Mesenchymal stem cell (in vitro differentiated cells and primary cell): Measurements from ENCODE around the gene IL16.
A peak's percentile ranks its signal among the peaks of the same experiment; 100 is the strongest.

Experiments used
- DNase-seq: peaks from one replicate; pipeline ENCODE4 v3.0.0-alpha.2; 2013
- H2AFZ ChIP-seq: one replicate; pipeline ENCODE4 v1.6.1; 2013; ENCODE audit warnings: low read depth, mild to moderate bottlenecking, control low read depth, inconsistent platforms, low read length, moderate library complexity
- H2AK5ac ChIP-seq: 2 replicates; pipeline ENCODE4 v1.6.1; 2013; ENCODE audit warnings: low read length, moderate library complexity, mild to moderate bottlenecking, inconsistent platforms; ENCODE audit not compliant: severe bottlenecking
- H2BK120ac ChIP-seq: one replicate; pipeline ENCODE4 v1.6.1; 2013; ENCODE audit warnings: low read depth, mild to moderate bottlenecking, inconsistent platforms, low read length, moderate library complexity
- H2BK12ac ChIP-seq, 2 experiments: one replicate each; pipeline ENCODE4 v1.6.1; 2013; ENCODE audit warnings: inconsistent platforms in 2 of 2, low read length in 2 of 2, mild to moderate bottlenecking in 2 of 2, moderate library complexity in 2 of 2, control low read depth in 1 of 2
- H2BK15ac ChIP-seq: one replicate; pipeline ENCODE4 v1.6.1; 2013; ENCODE audit warnings: mild to moderate bottlenecking, low read depth, inconsistent platforms; ENCODE audit not compliant: poor library complexity, severe bottlenecking
- H2BK5ac ChIP-seq: 2 replicates; pipeline ENCODE4 v1.6.1; 2013; ENCODE audit warnings: low read depth, mild to moderate bottlenecking, low read length, control low read depth, inconsistent platforms; ENCODE audit not compliant: poor library complexity, severe bottlenecking
- H3K14ac ChIP-seq, 2 experiments: one replicate each; pipeline ENCODE4 v1.6.1; 2013; ENCODE audit warnings: inconsistent platforms in 2 of 2, low read length in 2 of 2, control low read depth in 1 of 2, mild to moderate bottlenecking in 1 of 2, moderate library complexity in 1 of 2
- H3K18ac ChIP-seq, 2 experiments: one replicate each; pipeline ENCODE4 v1.6.1; 2013; ENCODE audit warnings: inconsistent platforms in 2 of 2, low read length in 2 of 2, control low read depth in 1 of 2, low read depth in 1 of 2, mild to moderate bottlenecking in 1 of 2
- H3K23ac ChIP-seq, 2 experiments: one replicate each; pipeline ENCODE4 v1.6.1; 2013; ENCODE audit warnings: inconsistent platforms in 2 of 2, low read length in 2 of 2, mild to moderate bottlenecking in 2 of 2, moderate library complexity in 2 of 2, control low read depth in 1 of 2
- H3K27ac ChIP-seq: 2 replicates; pipeline ENCODE4 v1.5.1; 2013; ENCODE audit warnings: mild to moderate bottlenecking, moderate library complexity, low read length, control low read depth, inconsistent platforms; ENCODE audit not compliant: poor library complexity, severe bottlenecking
- H3K27me3 ChIP-seq, 2 experiments: 2 replicates each; pipeline versions ENCODE4 v1.6.1 to v1.7.0; 2013; ENCODE audit warnings: low read length in 2 of 2, mild to moderate bottlenecking in 2 of 2, moderate library complexity in 2 of 2, control low read depth in 1 of 2, inconsistent platforms in 1 of 2; ENCODE audit not compliant: control insufficient read depth in 1 of 2, insufficient read depth in 1 of 2
- H3K36me3 ChIP-seq, 2 experiments: 2 replicates each; pipeline versions ENCODE4 v1.6.1 to v1.7.0; 2013; ENCODE audit warnings: low read length in 2 of 2, control low read depth in 1 of 2, inconsistent platforms in 1 of 2, low read depth in 1 of 2, mild to moderate bottlenecking in 1 of 2; ENCODE audit not compliant: insufficient read depth in 2 of 2, control insufficient read depth in 1 of 2
- H3K4ac ChIP-seq, 2 experiments: one replicate each; pipeline ENCODE4 v1.6.1; 2013; ENCODE audit warnings: inconsistent platforms in 2 of 2, low read length in 2 of 2, mild to moderate bottlenecking in 2 of 2, moderate library complexity in 2 of 2, control low read depth in 1 of 2, low read depth in 1 of 2
- H3K4me1 ChIP-seq: 2 replicates; pipeline ENCODE4 v1.6.1; 2013; ENCODE audit warnings: low read depth, low read length, control low read depth; ENCODE audit not compliant: control insufficient read depth, insufficient read depth
- H3K4me2 ChIP-seq: 2 replicates; pipeline ENCODE4 v1.6.1; 2013; ENCODE audit warnings: low read length, mild to moderate bottlenecking, inconsistent platforms; ENCODE audit not compliant: poor library complexity, severe bottlenecking
- H3K4me3 ChIP-seq, 2 experiments: 2 replicates each; pipeline versions ENCODE4 v1.5.1 to v1.7.0; 2013; ENCODE audit warnings: low read length in 2 of 2, mild to moderate bottlenecking in 2 of 2, control low read depth in 1 of 2, low read depth in 1 of 2; ENCODE audit not compliant: insufficient read depth in 1 of 2
- H3K79me1 ChIP-seq: replicated peaks from 2 replicates; pipeline ENCODE4 v1.6.1; 2013; ENCODE audit warnings: mild to moderate bottlenecking, control low read depth, low read length, inconsistent platforms; ENCODE audit not compliant: poor library complexity, severe bottlenecking
- H3K9ac ChIP-seq: 2 replicates; pipeline ENCODE4 v1.7.0; 2013; ENCODE audit warnings: mild to moderate bottlenecking, low read length, moderate library complexity
- H3K9me3 ChIP-seq: 2 replicates; pipeline ENCODE4 v1.7.0; 2013; ENCODE audit warnings: mild to moderate bottlenecking, low read length; ENCODE audit not compliant: control insufficient read depth
- H4K8ac ChIP-seq: one replicate; pipeline ENCODE4 v1.6.1; 2013; ENCODE audit warnings: inconsistent platforms, mild to moderate bottlenecking, low read length, moderate library complexity
- H4K91ac ChIP-seq: one replicate; pipeline ENCODE4 v1.6.1; 2013; ENCODE audit warnings: mild to moderate bottlenecking, low read length, inconsistent platforms
- WGBS: methylation state at CpG from one replicate; pipeline ENCODE4 v1.1.7; 2013; ENCODE audit warnings: mixed read lengths; 5-methylcytosine and 5-hydroxymethylcytosine counted together

The IL16 gene

DNA sequence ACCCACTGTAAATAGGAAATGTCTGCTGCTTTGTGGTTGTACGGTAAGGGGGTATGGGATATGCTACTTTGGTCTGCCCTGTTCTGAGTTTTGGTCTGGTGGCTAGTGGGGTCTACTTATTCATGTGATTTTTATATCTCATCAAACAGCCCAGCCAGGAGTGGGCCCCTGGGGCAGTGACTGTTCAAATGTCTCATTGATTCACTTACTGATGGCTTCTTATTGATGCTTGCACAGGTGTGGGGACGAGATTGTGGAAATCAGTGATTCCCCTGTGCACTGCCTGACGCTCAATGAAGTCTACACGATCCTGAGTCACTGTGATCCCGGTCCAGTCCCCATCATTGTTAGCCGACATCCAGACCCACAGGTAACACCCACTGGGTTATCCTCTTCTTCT, 88.8 kb downstream of the IL16 start:
- no peak overlapping the region for H2BK15ac ChIP-seq
- peaks cover 0 to 55% of the 10 kb centered on the region in 2 experiments for H3K27me3 ChIP-seq
- H3K9me3 ChIP-seq, result no peaks in the 10 kb centered on the region
- no peak overlapping the region for H2AK5ac ChIP-seq
- H4K91ac ChIP-seq, result no peak overlapping the region
- H3K27ac ChIP-seq, result no peak overlapping the region
- no peak overlapping the region for H2BK5ac ChIP-seq
- H2BK12ac ChIP-seq, result no peak overlapping the region
- no peak overlapping the region for H3K4me3 ChIP-seq
- no peak overlapping the region for H3K18ac ChIP-seq
- no peak overlapping the region for H3K4ac ChIP-seq
- H2AFZ ChIP-seq, result no peak overlapping the region
- no peak overlapping the region for H3K9ac ChIP-seq
- H3K4me1 ChIP-seq, result peaks cover 4% of the 10 kb centered on the region
- H2BK120ac ChIP-seq, result no peak overlapping the region
- WGBS, result 94% methylated on average over 6 of the region's 6 CpGs
- H3K36me3 ChIP-seq, result peaks cover 0 to 17% of the 10 kb centered on the region in 2 experiments
- DNase-seq, result no peak
- H3K79me1 ChIP-seq, result no peaks in the 10 kb centered on the region
- no peak overlapping the region for H3K14ac ChIP-seq
- no peak overlapping the region for H3K4me2 ChIP-seq
- H3K23ac ChIP-seq, result no peak overlapping the region
- H4K8ac ChIP-seq, result no peak overlapping the region

GRCh38 chr15:81286621-81287121, 90.0 kb downstream of the IL16 start:
- no peak overlapping the region for H3K23ac ChIP-seq
- no peak overlapping the region for H3K27ac ChIP-seq
- no peak overlapping the region for H3K9ac ChIP-seq
- no peaks in the 10 kb centered on the region for H3K79me1 ChIP-seq
- H3K14ac ChIP-seq, result no peak overlapping the region
- H3K4me1 ChIP-seq, result peaks cover 2% of the 10 kb centered on the region
- H2AK5ac ChIP-seq, result no peak overlapping the region
- no peak overlapping the region for H3K4ac ChIP-seq
- H2BK120ac ChIP-seq, result no peak overlapping the region
- WGBS, result 94% methylated on average over 1 of the region's 2 CpGs
- H3K4me2 ChIP-seq, result no peak overlapping the region
- H3K27me3 ChIP-seq, result peaks cover 0 to 50% of the 10 kb centered on the region in 2 experiments
- H4K8ac ChIP-seq, result no peak overlapping the region
- DNase-seq, result no peak
- no peak overlapping the region for H4K91ac ChIP-seq
- no peak overlapping the region for H3K4me3 ChIP-seq
- H2BK5ac ChIP-seq, result no peak overlapping the region
- no peak overlapping the region for H2BK12ac ChIP-seq
- no peak overlapping the region for H2BK15ac ChIP-seq
- no peak overlapping the region for H2AFZ ChIP-seq
- no peak overlapping the region for H3K18ac ChIP-seq
- H3K9me3 ChIP-seq, result no peaks in the 10 kb centered on the region
- peaks cover 0 to 17% of the 10 kb centered on the region in 2 experiments for H3K36me3 ChIP-seq

DNA sequence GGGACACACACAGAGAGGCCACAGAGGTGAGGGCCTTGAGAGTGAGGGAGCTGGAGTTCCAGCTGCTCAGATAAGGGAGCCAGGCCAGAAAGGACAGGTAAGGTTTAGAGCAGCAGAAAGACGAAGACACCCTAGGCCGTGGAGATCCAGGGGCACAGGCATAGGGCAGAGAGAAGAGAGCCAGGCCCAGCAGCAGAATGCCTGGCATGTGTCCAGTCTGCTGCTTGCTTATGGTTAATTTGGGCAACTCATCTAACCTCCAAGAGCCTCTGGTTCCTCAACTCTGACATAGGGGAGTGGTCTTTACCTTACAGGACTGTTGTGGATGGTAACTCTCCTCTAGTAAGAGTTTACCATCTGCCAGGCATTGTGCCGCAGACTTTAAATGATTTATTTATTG, 91.4 kb downstream of the IL16 start:
- no peak for DNase-seq

GRCh38 chr15:81288616-81289015, 91.9 kb downstream of the IL16 start:
- Histone ChIP-seq H3K4ac (no peak overlapping the region), H3K27me3 (peaks cover 0 to 58% of the 10 kb centered on the region in 2 experiments), H3K14ac (no peak overlapping the region), H2AFZ (no peak overlapping the region), H3K4me3 (no peak overlapping the region), H4K91ac (no peak overlapping the region), H2BK120ac (no peak overlapping the region), H3K27ac (no peak overlapping the region), H2AK5ac (no peak overlapping the region), H4K8ac (no peak overlapping the region), H3K36me3 (peaks cover 0 to 21% of the 10 kb centered on the region in 2 experiments), H3K18ac (no peak overlapping the region), H3K9ac (no peak overlapping the region), H3K4me1 (no peaks in the 10 kb centered on the region), H2BK12ac (no peak overlapping the region), H3K4me2 (no peak overlapping the region), H3K23ac (no peak overlapping the region), H3K79me1 (no peaks in the 10 kb centered on the region), H2BK5ac (no peak overlapping the region), H2BK15ac (no peak overlapping the region), H3K9me3 (no peaks in the 10 kb centered on the region)
- no peak for DNase-seq
- WGBS, result 88% methylated on average over 7 of the region's 8 CpGs

More for the DNA sequence above, 91.4 kb downstream of the IL16 start:
- Histone ChIP-seq H2AFZ (no peak overlapping the region), H3K27ac (no peak overlapping the region), H3K4me1 (no peaks in the 10 kb centered on the region), H4K8ac (no peak overlapping the region), H3K36me3 (peaks cover 0 to 20% of the 10 kb centered on the region in 2 experiments), H2BK5ac (no peak overlapping the region), H4K91ac (no peak overlapping the region), H3K4ac (no peak overlapping the region), H3K23ac (no peak overlapping the region), H3K18ac (no peak overlapping the region), H3K27me3 (peaks cover 0 to 52% of the 10 kb centered on the region in 2 experiments), H2AK5ac (no peak overlapping the region), H3K9ac (no peak overlapping the region), H2BK120ac (no peak overlapping the region), H3K14ac (peak overlapping the region in 1 of 2 experiments; percentile 72), H2BK12ac (no peak overlapping the region), H3K9me3 (no peaks in the 10 kb centered on the region), H3K4me2 (no peak overlapping the region), H2BK15ac (no peak overlapping the region), H3K79me1 (no peaks in the 10 kb centered on the region), H3K4me3 (no peak overlapping the region)
- 100% methylated on average over 2 of the region's 3 CpGs for WGBS
